ENCODE data around the gene LMO1. TPM values are rescaled to one million over a fixed set of nuclear protein-coding genes. Genes with fewer than 3 reads are reported as not detected.

Gene LMO1
- total and polyA plus RNA-seq, 10 donors: 0.17 to 1.0 (median 0.57) TPM; not detected in 5

DNA sequence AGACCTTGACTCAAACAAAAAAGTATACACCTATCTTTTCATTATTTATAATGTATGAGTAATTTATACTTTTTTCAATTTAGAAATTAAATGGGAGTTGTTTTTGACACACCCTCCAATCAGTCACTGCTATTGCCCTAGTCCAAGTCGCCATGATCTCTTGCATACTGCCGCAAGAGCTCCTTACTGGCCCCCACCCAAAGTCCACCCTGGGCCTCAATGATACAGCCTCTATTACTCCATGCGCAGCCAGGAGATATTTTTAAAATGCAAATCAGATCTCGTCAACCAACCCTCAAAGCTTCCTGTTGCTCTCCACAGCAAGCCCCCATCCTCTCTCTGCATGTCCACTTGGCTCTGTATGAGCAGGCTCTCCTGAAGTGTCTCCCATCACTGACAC is 12.8 kb upstream of the LMO1 start:
- peak; percentile 7 for DNase-seq
- no peak overlapping the region for H3K4me3 ChIP-seq
- no peaks in the 10 kb centered on the region for H3K36me3 ChIP-seq
- H3K27me3 ChIP-seq (replicated peaks in 1 of 7): peaks cover 0 to 8% (median 0%) of the 10 kb centered on the region in 7 donors
- H3K9me3 ChIP-seq: no peaks in the 10 kb centered on the region
- intact Hi-C loops (cut with DNase I; ENCODE audit: low total_unique reads): no loop called here
- TF ChIP-seq, protein P1, sequence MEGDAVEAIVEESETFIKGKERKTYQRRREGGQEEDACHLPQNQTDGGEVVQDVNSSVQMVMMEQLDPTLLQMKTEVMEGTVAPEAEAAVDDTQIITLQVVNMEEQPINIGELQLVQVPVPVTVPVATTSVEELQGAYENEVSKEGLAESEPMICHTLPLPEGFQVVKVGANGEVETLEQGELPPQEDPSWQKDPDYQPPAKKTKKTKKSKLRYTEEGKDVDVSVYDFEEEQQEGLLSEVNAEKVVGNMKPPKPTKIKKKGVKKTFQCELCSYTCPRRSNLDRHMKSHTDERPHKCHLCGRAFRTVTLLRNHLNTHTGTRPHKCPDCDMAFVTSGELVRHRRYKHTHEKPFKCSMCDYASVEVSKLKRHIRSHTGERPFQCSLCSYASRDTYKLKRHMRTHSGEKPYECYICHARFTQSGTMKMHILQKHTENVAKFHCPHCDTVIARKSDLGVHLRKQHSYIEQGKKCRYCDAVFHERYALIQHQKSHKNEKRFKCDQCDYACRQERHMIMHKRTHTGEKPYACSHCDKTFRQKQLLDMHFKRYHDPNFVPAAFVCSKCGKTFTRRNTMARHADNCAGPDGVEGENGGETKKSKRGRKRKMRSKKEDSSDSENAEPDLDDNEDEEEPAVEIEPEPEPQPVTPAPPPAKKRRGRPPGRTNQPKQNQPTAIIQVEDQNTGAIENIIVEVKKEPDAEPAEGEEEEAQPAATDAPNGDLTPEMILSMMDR (IDR thresholded peaks at IDR 0.05 in 8 of 11, conservative IDR thresholded peaks at IDR 0.05 in 3 of 11): no peak
- TF ChIP-seq POLR2AphosphoS5 (IDR thresholded peaks at IDR 0.05) (no peak), POLR2A (IDR thresholded peaks at IDR 0.05) (no peak)
- no peak overlapping the region for H3K27ac ChIP-seq
- no peaks in the 10 kb centered on the region for H3K4me1 ChIP-seq
- WGBS, 5 donors: 81 to 89% (median 84%) methylated on average over 4 of the region's 4 CpGs

DNA sequence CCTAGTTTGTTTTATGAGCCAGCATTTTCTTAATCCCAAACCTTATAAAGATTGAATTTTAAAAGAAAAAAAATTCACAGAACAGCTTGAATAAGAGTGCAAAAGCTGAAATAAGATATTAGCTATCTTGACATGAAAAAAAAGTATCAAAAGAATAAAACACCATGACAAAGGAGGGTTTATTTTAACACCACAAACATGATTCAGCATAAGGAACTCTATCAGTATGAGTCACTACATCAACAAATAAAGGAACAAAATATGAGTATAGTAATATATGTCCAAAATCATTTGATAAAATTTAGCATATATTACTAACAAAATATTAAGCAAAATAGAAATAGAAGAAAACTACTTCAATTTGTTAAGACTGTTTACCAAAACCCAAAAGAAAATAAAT is 9.6 kb upstream of the LMO1 start:
- TF ChIP-seq POLR2A (IDR thresholded peaks at IDR 0.05): no peak
- TF ChIP-seq, protein P1 (IDR thresholded peaks at IDR 0.05 in 8 of 11, conservative IDR thresholded peaks at IDR 0.05 in 3 of 11): no peak
- TF ChIP-seq POLR2AphosphoS5 (IDR thresholded peaks at IDR 0.05): no peak
- Histone ChIP-seq H3K36me3 (no peaks in the 10 kb centered on the region), H3K9me3 (no peaks in the 10 kb centered on the region), H3K4me3 (no peak overlapping the region), H3K27me3 (replicated peaks in 1 of 7) (peaks cover 0 to 35% (median 16%) of the 10 kb centered on the region in 7 donors), H3K4me1 (peaks cover 0 to 10% (median 5%) of the 10 kb centered on the region in 6 donors), H3K27ac (no peak overlapping the region)
- intact Hi-C loops (cut with DNase I; ENCODE audit: low total_unique reads): no loop called here
- no peak for DNase-seq

GRCh38 chr11:8271106-8271886 is 7.6 kb upstream of the LMO1 start:
- 90 to 94% (median 92%) methylated on average over 5 of the region's 5 CpGs for WGBS, 5 donors

GRCh38 chr11:8269636-8270035 is 6.0 kb upstream of the LMO1 start:
- TF ChIP-seq, protein P1 (IDR thresholded peaks at IDR 0.05 in 8 of 11, conservative IDR thresholded peaks at IDR 0.05 in 3 of 11): no peak
- no peak for TF ChIP-seq POLR2AphosphoS5 (IDR thresholded peaks at IDR 0.05)
- no peak for TF ChIP-seq POLR2A (IDR thresholded peaks at IDR 0.05)
- H3K36me3 ChIP-seq: no peaks in the 10 kb centered on the region
- no peak overlapping the region for H3K4me3 ChIP-seq
- H3K27ac ChIP-seq: no peak overlapping the region
- WGBS, 5 donors: 78 to 86% (median 84%) methylated on average over 5 of the region's 5 CpGs
- H3K4me1 ChIP-seq: peaks cover 0 to 22% (median 15%) of the 10 kb centered on the region in 6 donors
- DNase-seq: peak; percentile 4
- no peaks in the 10 kb centered on the region for H3K9me3 ChIP-seq
- H3K27me3 ChIP-seq (replicated peaks in 1 of 7): peaks cover 0 to 71% (median 37%) of the 10 kb centered on the region in 7 donors
- intact Hi-C loops (cut with DNase I; ENCODE audit: low total_unique reads): no loop called here

More at GRCh38 chr11:8271106-8271886, 7.6 kb upstream of the LMO1 start:
- H3K36me3 ChIP-seq: no peaks in the 10 kb centered on the region
- intact Hi-C loops (cut with DNase I; ENCODE audit: low total_unique reads): no loop called here
- TF ChIP-seq POLR2AphosphoS5 (IDR thresholded peaks at IDR 0.05): no peak
- no peak for TF ChIP-seq POLR2A (IDR thresholded peaks at IDR 0.05)
- TF ChIP-seq, protein P1 (IDR thresholded peaks at IDR 0.05 in 8 of 11, conservative IDR thresholded peaks at IDR 0.05 in 3 of 11): no peak
- peak; percentile 10 for DNase-seq
- H3K4me1 ChIP-seq: peaks cover 0 to 22% (median 15%) of the 10 kb centered on the region in 6 donors
- H3K4me3 ChIP-seq: no peak overlapping the region
- no peaks in the 10 kb centered on the region for H3K9me3 ChIP-seq
- H3K27me3 ChIP-seq (replicated peaks in 1 of 7): peaks cover 0 to 55% (median 32%) of the 10 kb centered on the region in 7 donors
- H3K27ac ChIP-seq: no peak overlapping the region
